ENCODE data around the gene CGREF1.

DNA sequence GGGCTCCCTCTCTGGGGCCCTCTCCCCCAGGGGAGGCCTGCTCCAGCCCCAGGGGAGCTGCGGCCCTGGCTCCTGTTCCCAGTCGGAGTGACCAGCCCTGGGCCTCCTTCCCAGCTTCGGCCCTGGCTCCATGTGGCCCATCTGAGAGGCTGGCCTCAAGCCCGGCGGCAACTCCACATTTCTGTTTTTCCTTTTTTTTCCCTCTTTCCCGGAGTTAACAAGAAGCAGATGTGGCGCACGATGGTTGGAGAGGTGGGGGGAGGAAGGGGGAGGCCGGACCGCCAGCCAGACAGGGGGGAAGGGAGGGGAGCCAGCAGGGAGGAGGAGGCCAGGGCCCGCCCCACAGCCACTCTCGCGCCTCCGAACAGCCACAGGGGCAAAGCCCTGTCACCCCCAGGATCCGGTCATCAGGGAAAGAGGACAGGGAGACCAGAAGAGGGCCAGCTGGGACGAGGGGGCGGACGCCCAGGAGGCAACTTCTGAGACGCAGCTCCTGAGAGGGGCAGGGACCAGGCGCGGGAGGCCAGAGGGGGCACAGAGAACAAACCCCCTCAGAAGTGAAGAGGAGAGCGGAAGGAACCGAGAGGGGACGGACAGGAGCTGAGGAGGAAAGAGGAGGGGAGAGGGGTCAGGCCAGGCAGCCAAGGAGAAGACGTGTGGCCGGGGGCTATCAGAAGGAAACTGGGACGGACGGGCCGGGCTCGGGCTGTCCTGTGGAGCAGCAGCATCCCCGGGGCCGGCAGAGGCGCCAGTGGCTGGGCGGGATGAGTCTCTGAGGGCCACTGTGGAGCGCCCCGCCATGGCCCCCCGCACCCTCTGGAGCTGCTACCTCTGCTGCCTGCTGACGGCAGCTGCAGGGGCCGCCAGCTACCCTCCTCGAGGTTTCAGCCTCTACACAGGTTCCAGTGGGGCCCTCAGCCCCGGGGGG, 40.4 kb downstream of the CGREF1 start, which contains the start of gene EMILIN1:
- TF ChIP-seq, protein P1, sequence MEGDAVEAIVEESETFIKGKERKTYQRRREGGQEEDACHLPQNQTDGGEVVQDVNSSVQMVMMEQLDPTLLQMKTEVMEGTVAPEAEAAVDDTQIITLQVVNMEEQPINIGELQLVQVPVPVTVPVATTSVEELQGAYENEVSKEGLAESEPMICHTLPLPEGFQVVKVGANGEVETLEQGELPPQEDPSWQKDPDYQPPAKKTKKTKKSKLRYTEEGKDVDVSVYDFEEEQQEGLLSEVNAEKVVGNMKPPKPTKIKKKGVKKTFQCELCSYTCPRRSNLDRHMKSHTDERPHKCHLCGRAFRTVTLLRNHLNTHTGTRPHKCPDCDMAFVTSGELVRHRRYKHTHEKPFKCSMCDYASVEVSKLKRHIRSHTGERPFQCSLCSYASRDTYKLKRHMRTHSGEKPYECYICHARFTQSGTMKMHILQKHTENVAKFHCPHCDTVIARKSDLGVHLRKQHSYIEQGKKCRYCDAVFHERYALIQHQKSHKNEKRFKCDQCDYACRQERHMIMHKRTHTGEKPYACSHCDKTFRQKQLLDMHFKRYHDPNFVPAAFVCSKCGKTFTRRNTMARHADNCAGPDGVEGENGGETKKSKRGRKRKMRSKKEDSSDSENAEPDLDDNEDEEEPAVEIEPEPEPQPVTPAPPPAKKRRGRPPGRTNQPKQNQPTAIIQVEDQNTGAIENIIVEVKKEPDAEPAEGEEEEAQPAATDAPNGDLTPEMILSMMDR (conservative IDR thresholded peaks at IDR 0.05), result no peak
- no peak for TF ChIP-seq EZH2 (IDR thresholded peaks at IDR 0.05; ENCODE audit: low read depth)

Data from PC-9 (cell line).